ENCODE results near the gene CSTF3. TPM values are rescaled to one million over a fixed set of nuclear protein-coding genes. Genes with fewer than 3 reads are reported as not detected.

CSTF3 gene
- total and polyA plus RNA-seq, 9 of the 15 experiments (the other 6 are each of a cell fraction or from before 2014, with no cell fraction given) = 37.0 to 111 (median 61.0) TPM

GRCh38 chr11:33039274-33040032 lies 121.8 kb downstream of the CSTF3 start, which contains the start of gene TCP11L1 (continued):
- TF ChIP-seq, protein P1, sequence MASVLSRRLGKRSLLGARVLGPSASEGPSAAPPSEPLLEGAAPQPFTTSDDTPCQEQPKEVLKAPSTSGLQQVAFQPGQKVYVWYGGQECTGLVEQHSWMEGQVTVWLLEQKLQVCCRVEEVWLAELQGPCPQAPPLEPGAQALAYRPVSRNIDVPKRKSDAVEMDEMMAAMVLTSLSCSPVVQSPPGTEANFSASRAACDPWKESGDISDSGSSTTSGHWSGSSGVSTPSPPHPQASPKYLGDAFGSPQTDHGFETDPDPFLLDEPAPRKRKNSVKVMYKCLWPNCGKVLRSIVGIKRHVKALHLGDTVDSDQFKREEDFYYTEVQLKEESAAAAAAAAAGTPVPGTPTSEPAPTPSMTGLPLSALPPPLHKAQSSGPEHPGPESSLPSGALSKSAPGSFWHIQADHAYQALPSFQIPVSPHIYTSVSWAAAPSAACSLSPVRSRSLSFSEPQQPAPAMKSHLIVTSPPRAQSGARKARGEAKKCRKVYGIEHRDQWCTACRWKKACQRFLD (CRISPR knock-in tag; IDR thresholded peaks at IDR 0.05) = peak; percentile 65; the same call in 1 of the 2 replicates
- TF ChIP-seq CREBBP (IDR thresholded peaks at IDR 0.05; ENCODE audit: low read depth, low read length) (no peak), ARNT (IDR thresholded peaks at IDR 0.05) (no peak), CBFA2T2 (conservative IDR thresholded peaks at IDR 0.05) (no peak), NCOA2 (IDR thresholded peaks at IDR 0.05; ENCODE audit: partially characterized antibody in 2 of 2) (no peak), ZNF318 (IDR thresholded peaks at IDR 0.05; ENCODE audit: borderline replicate concordance in 1 of 2, low read depth in 1 of 2) (no peak), BRD4 (IDR thresholded peaks at IDR 0.05) (no peak), NFE2 (IDR thresholded peaks at IDR 0.05; ENCODE audit: low read depth) (no peak)
- TF ChIP-seq, protein P2, sequence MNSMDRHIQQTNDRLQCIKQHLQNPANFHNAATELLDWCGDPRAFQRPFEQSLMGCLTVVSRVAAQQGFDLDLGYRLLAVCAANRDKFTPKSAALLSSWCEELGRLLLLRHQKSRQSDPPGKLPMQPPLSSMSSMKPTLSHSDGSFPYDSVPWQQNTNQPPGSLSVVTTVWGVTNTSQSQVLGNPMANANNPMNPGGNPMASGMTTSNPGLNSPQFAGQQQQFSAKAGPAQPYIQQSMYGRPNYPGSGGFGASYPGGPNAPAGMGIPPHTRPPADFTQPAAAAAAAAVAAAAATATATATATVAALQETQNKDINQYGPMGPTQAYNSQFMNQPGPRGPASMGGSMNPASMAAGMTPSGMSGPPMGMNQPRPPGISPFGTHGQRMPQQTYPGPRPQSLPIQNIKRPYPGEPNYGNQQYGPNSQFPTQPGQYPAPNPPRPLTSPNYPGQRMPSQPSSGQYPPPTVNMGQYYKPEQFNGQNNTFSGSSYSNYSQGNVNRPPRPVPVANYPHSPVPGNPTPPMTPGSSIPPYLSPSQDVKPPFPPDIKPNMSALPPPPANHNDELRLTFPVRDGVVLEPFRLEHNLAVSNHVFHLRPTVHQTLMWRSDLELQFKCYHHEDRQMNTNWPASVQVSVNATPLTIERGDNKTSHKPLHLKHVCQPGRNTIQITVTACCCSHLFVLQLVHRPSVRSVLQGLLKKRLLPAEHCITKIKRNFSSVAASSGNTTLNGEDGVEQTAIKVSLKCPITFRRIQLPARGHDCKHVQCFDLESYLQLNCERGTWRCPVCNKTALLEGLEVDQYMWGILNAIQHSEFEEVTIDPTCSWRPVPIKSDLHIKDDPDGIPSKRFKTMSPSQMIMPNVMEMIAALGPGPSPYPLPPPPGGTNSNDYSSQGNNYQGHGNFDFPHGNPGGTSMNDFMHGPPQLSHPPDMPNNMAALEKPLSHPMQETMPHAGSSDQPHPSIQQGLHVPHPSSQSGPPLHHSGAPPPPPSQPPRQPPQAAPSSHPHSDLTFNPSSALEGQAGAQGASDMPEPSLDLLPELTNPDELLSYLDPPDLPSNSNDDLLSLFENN (IDR thresholded peaks at IDR 0.05; ENCODE audit: low read depth in 2 of 2, low read length in 2 of 2) = no peak
- TF ChIP-seq, protein P3, sequence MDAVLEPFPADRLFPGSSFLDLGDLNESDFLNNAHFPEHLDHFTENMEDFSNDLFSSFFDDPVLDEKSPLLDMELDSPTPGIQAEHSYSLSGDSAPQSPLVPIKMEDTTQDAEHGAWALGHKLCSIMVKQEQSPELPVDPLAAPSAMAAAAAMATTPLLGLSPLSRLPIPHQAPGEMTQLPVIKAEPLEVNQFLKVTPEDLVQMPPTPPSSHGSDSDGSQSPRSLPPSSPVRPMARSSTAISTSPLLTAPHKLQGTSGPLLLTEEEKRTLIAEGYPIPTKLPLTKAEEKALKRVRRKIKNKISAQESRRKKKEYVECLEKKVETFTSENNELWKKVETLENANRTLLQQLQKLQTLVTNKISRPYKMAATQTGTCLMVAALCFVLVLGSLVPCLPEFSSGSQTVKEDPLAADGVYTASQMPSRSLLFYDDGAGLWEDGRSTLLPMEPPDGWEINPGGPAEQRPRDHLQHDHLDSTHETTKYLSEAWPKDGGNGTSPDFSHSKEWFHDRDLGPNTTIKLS (IDR thresholded peaks at IDR 0.05; ENCODE audit: borderline replicate concordance, low read depth) = peak; percentile 63; the same call in 1 of the 2 replicates
